Calu3 (cell line): ENCODE measurements around the gene SH3D21. TPM values are rescaled to one million over a fixed set of nuclear protein-coding genes. Genes with fewer than 3 reads are reported as not detected.

Experiments used
- BruUV-seq: library from RNA; stranded (reverse); fragments of 400-500 nt; replicated peaks from 2 replicates; lab custom pipeline; 2021; lab: Mats Ljungman, UMichigan
- CTCF ChIA-PET: fragments of 300-600 bp; sonication (Branson Sonifier 250); formaldehyde crosslinking; loops from one replicate; lab custom pipeline; 2022; ENCODE audit warnings: antibody characterized with exemption; lab: Charles Lee
- DNase-seq: peaks from one replicate; pipeline ENCODE4 v3.0.0; 2022
- H3K27ac Mint-ChIP-seq: one replicate; pipeline ENCODE4 v1.8.0; 2022; ENCODE audit warnings: mixed read lengths; ENCODE audit not compliant: unreplicated experiment
- H3K27me3 Mint-ChIP-seq: one replicate; pipeline ENCODE4 v1.8.0; 2022; ENCODE audit warnings: mixed read lengths; ENCODE audit not compliant: unreplicated experiment
- H3K36me3 Mint-ChIP-seq: one replicate; pipeline ENCODE4 v1.8.0; 2022; ENCODE audit warnings: mild to moderate bottlenecking, moderate library complexity, mixed read lengths; ENCODE audit not compliant: insufficient read depth, unreplicated experiment
- H3K4me1 Mint-ChIP-seq: one replicate; pipeline ENCODE4 v1.8.0; 2022; ENCODE audit warnings: mild to moderate bottlenecking, low read depth, mixed read lengths; ENCODE audit not compliant: unreplicated experiment
- H3K4me3 Mint-ChIP-seq: one replicate; pipeline ENCODE4 v1.8.0; 2022; ENCODE audit warnings: mild to moderate bottlenecking, low read depth, moderate library complexity, mixed read lengths; ENCODE audit not compliant: unreplicated experiment
- H3K9me3 Mint-ChIP-seq: one replicate; pipeline ENCODE4 v1.8.0; 2022; ENCODE audit warnings: low read depth, mixed read lengths; ENCODE audit not compliant: unreplicated experiment
- intact Hi-C: fragments of 100-400 bp; cut with micrococcal nuclease; formaldehyde crosslinking; loops from one replicate; pipeline ENCODE4 v1.10.0; 2022; ENCODE audit not compliant: unreplicated experiment
- total RNA-seq: library from RNA; stranded (reverse); gene quantifications from 2 replicates; pipeline ENCODE4 v1.2.3, GENCODE V29; 2022
- TF ChIP-seq, protein P1 (sequence below): fragments of 200-600 bp; IDR thresholded peaks from one replicate; pipeline ENCODE4 v1.8.0; 2022; ENCODE audit warnings: antibody characterized with exemption; ENCODE audit not compliant: unreplicated experiment

Gene SH3D21
- total RNA-seq, 1 experiment from 2014 or later, result 12.1 TPM

DNA sequence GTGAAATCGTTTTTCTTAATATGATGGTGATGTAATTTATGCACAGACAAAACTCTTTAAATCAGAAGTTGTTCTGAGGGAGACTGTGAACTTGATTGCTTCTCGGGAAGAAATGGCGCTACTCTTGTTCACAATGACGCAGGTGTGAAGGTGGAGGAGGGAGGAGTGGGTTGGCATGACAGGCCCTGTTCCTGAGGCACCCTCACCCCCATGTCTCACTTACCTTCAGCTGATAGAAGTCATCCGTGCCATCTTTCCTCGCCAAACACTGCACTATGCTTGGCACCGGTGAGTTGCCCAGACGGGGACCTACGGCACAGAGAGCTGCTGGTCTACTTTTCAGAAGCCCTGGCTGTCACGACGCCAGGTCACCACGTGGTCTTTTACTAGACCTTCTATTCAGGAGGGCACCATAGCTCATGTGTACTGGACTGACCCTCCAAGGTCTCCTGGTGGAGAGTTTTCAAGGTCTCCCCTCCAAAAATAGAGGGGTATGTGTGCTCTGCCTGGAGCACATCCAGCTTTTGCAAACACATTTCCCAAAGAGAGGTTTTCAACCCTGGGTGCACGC lies 52.4 kb downstream of the SH3D21 start:
- no peaks in the 10 kb centered on the region for H3K27me3 Mint-ChIP-seq
- no peak overlapping the region for H3K4me3 Mint-ChIP-seq
- no peaks in the 10 kb centered on the region for H3K9me3 Mint-ChIP-seq
- no peak for DNase-seq
- TF ChIP-seq, protein P1, sequence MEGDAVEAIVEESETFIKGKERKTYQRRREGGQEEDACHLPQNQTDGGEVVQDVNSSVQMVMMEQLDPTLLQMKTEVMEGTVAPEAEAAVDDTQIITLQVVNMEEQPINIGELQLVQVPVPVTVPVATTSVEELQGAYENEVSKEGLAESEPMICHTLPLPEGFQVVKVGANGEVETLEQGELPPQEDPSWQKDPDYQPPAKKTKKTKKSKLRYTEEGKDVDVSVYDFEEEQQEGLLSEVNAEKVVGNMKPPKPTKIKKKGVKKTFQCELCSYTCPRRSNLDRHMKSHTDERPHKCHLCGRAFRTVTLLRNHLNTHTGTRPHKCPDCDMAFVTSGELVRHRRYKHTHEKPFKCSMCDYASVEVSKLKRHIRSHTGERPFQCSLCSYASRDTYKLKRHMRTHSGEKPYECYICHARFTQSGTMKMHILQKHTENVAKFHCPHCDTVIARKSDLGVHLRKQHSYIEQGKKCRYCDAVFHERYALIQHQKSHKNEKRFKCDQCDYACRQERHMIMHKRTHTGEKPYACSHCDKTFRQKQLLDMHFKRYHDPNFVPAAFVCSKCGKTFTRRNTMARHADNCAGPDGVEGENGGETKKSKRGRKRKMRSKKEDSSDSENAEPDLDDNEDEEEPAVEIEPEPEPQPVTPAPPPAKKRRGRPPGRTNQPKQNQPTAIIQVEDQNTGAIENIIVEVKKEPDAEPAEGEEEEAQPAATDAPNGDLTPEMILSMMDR, result no peak
- H3K4me1 Mint-ChIP-seq, result peaks cover 15% of the 10 kb centered on the region
- H3K27ac Mint-ChIP-seq, result no peak overlapping the region
- intact Hi-C loops, result no loop called here
- CTCF ChIA-PET, result interaction anchor here (0.6 kb wide), 1 partner anchor 194 kb away, joined by 4 read pairs; no protein-coding TSS in a partner anchor
- BruUV-seq, result no TSS peak
- peaks cover 62% of the 10 kb centered on the region for H3K36me3 Mint-ChIP-seq

DNA sequence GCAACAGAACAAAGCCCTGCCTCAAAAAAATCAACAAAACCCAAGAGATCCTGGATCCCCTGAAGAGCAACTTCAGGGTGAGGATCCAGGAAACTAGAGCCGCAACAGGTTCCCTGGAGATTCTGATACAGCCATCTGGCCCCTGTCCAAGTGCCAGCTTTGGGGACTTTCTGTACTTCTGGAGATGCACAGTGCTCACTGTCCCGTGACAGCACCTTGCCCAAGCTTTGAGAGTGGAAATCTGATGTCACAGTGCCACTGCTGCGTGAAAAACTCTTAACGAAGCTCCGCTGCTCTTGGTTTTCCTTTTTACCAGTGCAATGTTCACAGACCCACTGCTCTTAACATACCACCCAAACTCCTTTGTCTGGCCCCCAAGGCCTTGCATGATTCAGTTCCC lies 53.2 kb downstream of the SH3D21 start:
- CTCF ChIA-PET, result no interaction called here
- TF ChIP-seq, protein P1, result no peak
- intact Hi-C loops, result no loop called here
- peaks cover 57% of the 10 kb centered on the region for H3K36me3 Mint-ChIP-seq
- no peaks in the 10 kb centered on the region for H3K9me3 Mint-ChIP-seq
- H3K4me3 Mint-ChIP-seq, result no peak overlapping the region
- no peak overlapping the region for H3K27ac Mint-ChIP-seq
- no peaks in the 10 kb centered on the region for H3K27me3 Mint-ChIP-seq
- H3K4me1 Mint-ChIP-seq, result peaks cover 15% of the 10 kb centered on the region
- DNase-seq, result no peak
- BruUV-seq, result no TSS peak

DNA sequence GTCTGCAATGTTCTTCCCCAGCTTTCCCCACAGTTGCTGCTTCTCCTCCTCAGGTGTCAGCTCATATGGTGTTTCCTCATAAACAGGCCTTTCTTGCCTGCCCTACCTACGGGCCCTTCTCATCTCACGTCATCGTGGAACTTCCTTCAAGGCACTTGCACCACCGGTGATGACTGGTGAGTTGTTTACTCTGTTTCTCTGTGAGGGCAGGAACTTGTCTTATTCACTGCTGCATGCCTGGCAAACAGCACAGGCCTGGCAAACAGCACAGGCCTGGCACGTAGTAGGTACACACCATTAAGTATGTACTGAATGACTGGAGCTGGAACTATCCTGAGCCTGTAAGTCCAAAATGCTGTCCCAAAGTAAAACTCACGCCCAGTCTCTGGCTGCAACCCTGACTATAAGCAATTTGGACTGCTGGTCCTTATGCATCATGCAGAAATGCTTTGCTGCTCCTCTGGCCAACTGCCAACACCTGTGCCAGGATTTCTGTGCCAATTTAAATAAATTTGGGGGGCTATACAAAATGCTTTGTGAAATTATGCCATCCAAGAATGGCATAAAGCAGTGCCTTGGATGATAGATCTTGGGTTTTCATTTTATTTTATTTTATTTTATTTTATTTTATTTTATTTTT lies 53.9 kb downstream of the SH3D21 start:
- H3K36me3 Mint-ChIP-seq, result peaks cover 52% of the 10 kb centered on the region
- no peak overlapping the region for H3K27ac Mint-ChIP-seq
- intact Hi-C loops, result no loop called here
- H3K4me3 Mint-ChIP-seq, result no peak overlapping the region
- H3K4me1 Mint-ChIP-seq, result peaks cover 15% of the 10 kb centered on the region
- no TSS peak for BruUV-seq
- TF ChIP-seq, protein P1, result no peak
- CTCF ChIA-PET, result interaction anchor here (1.1 kb wide), 1 partner anchor 17 kb away, joined by 5 read pairs; no protein-coding TSS in a partner anchor
- H3K9me3 Mint-ChIP-seq, result no peaks in the 10 kb centered on the region
- peak; percentile 30 for DNase-seq
- no peaks in the 10 kb centered on the region for H3K27me3 Mint-ChIP-seq

DNA sequence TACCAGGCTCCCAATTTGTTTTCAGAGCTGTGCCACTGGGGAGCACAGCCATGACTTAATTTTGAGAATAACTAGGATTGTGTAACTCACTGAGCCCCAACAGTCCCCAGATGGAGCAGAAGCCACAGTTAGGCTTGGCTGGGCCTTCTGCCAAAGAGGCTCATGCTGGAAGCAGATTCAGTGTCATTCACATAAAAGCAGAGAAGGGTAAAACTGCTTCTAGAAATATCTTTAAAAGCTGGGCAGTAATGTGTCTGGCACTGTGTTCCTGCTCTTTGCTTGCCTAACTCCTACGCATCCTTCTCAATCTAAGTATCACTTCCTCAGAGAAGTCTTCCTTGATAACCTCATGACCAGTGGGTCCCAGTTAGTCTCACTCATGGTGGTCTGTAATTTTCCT lies 59.2 kb downstream of the SH3D21 start:
- Mint-ChIP-seq H3K4me1 (peaks cover 17% of the 10 kb centered on the region), H3K27me3 (no peaks in the 10 kb centered on the region), H3K27ac (no peak overlapping the region), H3K9me3 (no peaks in the 10 kb centered on the region), H3K36me3 (peaks cover 50% of the 10 kb centered on the region), H3K4me3 (no peak overlapping the region)
- no peak for DNase-seq
- intact Hi-C loops, result no loop called here
- no TSS peak for BruUV-seq
- TF ChIP-seq, protein P1, result no peak
- CTCF ChIA-PET, result no interaction called here
